ENCODE data around the gene ADSS2.
"Not testable (repeated sequence)": the region's sequence is repeated elsewhere in the genome, so short reads cannot be mapped to it uniquely, and the experiment has no call there.

ADSS2 gene

DNA sequence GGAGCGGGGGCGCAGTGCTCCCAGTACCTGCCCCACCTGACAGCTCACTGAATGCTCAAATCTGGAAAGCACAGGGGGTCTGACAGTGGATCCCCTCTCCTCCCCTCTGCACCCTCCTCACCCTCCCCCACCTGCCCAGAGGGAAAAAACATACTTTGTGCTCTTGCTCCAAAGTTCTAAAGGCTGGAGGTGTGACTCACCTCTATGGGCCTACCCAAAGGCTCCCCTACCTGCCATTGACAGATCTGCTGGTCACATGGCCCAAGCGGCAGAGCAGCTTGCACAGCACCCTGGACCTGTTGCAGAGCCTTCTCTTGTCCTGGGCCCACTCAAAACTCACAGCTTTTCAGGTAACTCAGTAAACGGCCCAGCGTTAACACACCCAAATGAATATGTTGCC lies 55.7 kb downstream of the ADSS2 start:
- no peak for DNase-seq (ENCODE audit: low read depth)

DNA sequence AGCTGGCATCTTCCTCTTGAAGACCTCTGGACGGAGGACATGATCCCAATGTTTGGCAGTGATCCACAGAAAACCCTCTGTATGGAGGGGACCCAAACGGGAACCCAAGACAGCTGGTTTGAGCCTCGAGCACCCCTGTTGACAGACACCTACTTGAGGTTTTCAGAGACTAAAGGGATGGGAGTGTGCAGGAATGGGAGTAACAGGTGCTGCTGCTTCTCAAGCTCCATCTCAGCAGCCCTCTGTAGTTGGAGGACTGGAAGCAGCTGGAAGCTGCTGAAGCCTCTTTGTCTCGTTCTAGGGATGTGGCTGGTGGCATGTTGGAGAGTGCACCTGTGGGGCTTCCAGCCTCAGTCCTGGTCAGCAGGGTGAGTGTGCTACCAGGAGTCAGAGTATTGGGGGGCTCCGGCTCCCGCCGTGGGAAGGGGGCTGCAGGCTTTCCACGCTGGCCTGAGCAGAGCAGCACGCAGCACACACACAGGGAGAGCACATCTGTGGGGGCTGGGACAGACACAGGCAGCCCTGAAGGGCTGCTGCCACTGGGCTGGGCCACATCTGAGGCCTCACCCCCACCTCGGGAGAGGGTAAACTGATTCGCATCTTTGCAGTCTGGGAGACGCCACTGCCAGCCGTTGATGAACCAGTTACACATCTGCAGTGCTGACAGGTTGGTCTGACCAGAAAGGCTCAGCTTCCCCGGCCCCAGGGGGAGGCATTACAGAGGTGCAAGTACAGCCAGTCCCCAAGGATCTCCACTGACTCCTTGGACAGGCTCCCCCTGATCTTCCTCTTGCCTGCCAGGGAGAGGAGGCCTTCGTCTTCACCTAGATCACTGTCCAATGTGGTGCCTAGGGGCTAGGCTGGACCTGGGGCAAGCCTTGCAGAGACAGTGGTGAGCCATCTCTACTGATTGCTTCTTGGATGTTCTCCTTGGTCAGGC lies 56.6 kb downstream of the ADSS2 start:
- DNase-seq (ENCODE audit: low read depth), result no peak

DNA sequence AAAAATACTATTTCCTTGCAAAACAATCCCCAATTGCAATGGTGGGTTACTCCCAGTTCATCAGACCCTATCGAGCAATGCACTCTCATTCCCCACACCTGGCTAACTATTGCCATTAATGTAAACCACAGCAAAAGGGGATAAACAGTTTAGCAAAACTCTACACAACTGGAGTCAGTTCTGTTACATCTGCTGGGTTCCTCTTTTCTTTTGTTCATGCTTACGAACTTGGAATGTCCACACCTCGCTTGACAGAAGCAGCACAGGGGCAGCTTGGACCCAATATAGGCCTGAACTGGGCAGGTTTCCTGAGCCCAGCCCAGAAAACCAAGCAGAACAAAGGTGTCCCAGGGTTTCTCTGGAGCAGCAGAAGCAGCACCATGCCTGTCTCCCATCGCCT lies 57.4 kb downstream of the ADSS2 start:
- no peak for DNase-seq (ENCODE audit: low read depth)

DNA sequence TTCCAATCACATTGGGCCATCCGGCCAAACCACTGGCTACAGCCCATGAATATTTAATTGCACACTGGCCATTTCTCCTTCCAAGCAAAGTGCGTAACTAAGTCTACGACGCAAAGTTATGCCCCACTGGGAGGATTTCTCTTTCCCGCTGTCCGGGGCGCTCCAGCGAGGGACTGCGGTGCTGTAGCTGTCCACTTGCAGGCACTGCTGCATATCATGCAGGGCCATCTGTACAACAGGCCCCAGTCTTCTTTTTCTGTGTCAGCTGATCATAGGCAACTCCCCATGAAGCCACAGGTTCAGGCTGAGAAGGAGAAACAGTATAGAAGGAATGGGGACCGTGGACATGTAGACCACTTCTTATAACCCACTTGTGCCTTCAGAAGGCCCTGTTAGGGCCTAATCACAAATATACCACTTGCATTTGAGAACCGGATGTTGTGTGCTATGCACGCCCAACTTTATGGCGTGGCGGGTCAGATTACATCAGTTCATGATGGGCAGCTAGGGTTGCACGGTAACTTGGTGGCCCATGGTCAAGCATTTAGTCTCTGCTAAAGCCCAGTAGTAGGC lies 58.0 kb downstream of the ADSS2 start:
- no peak for DNase-seq (ENCODE audit: low read depth)

DNA sequence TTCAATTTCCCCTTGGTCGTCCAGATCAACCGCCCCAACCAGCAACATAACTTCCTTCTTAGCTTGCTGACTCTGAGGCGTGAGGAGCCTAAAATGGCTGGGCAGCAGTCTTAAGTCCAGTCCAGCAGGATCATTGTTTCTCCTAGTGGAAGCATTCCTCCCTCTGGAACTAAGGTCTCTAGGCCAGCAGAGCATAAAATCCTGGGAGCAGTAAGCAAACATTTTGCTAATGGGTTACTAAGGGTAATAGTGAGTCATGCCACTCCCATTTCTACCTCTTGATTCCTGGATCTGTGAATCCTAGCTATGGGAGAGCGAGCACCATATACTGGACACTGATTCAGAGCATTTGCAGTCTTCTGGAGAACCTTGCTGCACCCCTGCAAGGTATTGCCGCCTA lies 59.9 kb downstream of the ADSS2 start:
- DNase-seq (ENCODE audit: low read depth), result no peak

DNA sequence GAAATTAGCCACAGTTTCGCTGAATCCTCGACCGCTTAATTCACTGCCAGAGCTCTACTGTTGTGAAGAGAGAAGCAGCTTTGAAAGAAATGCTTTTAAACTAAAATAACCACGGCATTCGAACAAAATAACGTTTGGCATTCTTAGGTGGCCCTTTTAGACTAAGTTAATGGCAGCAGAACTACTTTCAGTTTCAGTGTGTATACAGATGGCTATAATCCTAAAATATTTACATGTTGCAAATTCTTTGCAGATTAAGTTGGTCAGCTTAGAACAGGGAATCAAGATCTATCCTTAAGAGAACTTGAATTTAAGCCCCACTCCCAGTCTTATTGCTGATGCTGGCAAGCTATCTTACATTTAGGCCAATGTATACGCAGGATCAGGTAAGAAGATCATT lies 62.7 kb downstream of the ADSS2 start:
- DNase-seq (ENCODE audit: low read depth), result peak; percentile 18

DNA sequence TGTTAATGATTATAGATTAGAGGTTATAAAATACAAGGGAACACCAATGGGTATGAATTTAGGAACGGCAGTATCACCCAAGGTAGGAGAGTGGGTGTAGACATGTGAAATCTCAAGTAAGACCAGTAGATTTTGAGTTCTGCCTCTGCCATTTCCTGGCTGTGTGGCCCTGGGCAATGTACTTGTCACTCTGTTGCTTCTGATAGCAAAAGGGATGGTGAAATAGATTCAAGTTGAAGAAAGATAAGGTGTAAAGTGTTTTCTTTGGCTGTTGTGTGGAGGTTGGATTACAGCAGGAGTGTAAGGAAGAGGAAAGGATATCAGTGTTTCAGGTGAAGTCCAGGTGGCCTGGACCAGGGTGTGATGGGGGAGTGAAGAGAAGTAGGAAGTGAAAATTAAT lies 64.3 kb downstream of the ADSS2 start:
- no peak for DNase-seq (ENCODE audit: low read depth)

DNA sequence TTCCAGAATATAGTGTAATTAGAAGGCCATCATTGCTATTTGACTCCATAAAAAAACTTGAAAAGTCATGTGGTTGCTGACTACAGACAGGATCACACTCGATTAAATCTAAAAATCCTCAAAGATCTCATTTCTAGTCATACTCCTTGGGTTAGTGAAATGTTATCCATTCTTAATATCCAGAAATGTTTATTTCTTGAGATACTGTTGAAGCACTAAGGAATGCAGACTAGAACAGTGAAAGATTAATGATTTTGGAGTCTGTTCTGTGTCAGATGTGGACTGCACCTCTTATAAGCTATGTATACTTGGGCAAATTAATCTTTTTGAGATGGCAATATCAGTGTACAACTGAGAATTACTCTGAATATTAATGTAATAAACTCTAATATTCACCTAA lies 65.1 kb downstream of the ADSS2 start:
- DNase-seq (ENCODE audit: low read depth), result no peak

DNA sequence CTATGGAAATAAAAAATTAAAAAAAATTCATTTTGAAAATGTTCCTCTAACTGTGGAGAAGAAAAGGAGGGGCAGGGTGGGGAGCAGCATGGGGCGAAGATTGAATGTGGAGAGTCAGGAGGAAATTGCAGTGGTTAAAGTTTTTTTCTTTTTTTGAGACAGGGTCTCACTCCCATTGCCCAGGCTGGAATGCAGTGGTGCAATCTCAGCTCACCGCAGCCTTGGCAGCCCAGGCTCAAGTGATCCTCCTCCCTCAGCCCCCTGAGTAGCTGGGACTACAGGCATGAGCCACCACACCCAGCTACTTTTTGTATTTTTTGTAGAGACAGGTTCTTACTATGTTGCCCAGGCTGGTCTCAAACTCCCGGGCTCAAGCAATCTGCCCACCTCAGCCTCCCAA lies 67.6 kb downstream of the ADSS2 start:
- no peak for DNase-seq (ENCODE audit: low read depth)

DNA sequence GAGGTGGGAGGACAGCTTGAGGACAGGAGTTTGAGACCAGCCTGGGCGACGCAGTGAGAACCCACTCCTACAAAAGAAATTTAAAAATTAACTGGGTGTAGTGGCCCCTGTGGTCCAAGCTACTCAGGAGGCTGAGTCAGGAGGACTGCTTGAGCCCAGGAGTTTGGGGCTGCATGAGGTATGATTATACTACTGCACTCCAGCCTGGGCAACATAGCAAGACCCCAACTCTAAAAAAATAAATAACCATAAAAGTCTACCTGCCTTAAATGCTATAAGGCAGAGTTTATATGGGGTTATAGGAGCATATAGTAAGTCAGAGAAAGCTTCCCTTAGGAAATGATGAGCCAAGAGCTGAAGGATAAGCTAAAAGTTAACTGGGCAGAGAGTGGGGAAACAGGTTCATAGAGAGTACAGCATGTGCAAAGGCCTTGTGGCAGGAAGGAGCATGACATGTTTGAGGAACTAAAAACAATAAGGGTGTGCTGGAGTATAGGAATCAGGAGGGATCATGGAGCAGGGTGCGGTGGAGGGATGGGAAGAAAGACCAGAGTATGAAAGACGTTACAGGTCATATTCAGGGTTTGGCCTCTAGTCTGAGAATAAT lies 68.3 kb downstream of the ADSS2 start:
- DNase-seq (ENCODE audit: low read depth), result no peak

DNA sequence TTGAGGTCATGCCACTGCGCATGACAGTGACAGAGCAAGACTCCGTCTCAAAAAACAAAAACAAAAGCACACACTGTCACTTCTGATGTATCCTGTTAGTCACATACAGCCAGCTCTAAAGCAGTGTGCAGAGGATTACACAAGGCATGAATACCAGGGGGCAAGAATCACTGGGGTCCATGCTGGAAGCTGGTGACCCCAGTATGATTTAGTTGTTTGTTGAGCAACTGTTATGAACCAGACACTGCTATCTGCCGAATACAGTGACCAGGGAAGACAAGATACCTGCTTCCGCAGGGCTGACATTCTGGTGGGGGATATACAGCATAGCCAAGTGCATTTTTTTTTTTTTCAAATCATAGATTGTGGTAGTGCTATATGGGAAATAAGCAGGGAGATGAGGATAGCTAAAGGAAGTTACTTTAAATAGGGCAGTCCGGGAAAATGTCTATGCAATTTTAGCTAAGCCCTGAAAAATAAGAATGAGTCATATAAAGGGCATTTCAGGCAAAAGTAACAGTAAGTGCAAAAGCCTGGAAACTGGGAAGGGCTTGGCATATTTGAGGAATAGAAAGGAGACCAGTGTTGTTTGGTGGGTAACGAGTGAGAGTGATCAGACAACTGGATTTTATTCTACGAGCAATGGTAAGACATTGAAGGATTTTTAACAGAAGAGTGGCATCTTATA lies 69.7 kb downstream of the ADSS2 start:
- peak; percentile 10 for DNase-seq (ENCODE audit: low read depth)

DNA sequence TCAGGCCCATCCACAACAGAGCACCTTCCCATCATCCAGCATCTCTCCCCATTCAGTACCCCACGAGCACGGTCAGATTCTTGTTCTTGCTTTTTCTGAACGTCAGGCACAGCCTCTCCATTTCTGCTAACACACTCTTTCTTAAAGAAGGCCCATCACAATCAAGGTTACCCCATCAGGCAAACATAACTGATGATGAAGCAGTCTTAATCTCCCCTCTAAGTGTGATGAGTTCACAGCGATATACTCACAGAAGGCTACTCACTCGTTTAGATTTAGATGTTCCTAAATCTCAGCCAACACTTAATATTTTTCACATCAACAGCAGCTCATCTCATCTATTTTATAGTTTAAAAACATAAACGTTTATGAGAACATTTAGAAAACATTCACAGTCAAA lies 75.6 kb downstream of the ADSS2 start:
- DNase-seq (ENCODE audit: low read depth), result no peak

DNA sequence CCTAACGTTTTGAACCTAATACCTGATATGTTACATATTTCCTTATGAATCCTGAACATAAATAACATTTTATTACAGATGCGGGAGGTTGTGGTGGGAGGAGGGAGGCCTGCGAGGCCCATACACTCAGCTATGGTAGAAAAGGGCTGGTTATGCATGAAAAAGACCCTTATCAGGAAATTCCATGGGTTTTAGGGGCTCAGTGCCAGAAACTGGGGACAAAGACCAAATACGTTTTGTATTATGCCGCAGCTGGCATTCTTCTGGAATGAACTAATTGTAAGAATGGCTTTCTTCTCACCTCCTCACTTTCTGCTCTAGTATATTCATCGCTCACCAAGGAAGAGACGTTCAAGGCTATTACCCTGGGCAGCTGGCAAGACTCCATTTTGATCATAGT lies 76.7 kb downstream of the ADSS2 start:
- DNase-seq (ENCODE audit: low read depth), result no peak

DNA sequence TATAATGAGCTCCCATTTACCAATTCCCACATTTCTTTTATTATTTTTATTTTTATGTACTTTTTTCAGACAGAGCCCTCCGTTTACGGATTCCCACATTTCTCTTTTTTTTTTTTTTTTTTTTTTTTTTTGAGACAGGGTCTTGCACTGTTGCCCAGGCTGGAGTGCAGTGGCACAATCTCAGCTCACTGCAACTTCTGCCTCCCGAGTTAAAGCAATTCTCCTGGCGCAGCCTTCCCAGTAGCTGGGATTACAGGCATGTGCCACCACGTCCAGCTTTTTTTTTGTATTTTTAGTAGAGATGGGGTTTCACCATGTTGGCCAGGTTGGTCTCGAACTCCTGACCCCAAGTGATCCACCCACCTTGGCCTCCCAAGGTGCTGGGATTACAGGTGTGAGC lies 77.2 kb downstream of the ADSS2 start:
- DNase-seq (ENCODE audit: low read depth), result not testable (repeated sequence)

DNA sequence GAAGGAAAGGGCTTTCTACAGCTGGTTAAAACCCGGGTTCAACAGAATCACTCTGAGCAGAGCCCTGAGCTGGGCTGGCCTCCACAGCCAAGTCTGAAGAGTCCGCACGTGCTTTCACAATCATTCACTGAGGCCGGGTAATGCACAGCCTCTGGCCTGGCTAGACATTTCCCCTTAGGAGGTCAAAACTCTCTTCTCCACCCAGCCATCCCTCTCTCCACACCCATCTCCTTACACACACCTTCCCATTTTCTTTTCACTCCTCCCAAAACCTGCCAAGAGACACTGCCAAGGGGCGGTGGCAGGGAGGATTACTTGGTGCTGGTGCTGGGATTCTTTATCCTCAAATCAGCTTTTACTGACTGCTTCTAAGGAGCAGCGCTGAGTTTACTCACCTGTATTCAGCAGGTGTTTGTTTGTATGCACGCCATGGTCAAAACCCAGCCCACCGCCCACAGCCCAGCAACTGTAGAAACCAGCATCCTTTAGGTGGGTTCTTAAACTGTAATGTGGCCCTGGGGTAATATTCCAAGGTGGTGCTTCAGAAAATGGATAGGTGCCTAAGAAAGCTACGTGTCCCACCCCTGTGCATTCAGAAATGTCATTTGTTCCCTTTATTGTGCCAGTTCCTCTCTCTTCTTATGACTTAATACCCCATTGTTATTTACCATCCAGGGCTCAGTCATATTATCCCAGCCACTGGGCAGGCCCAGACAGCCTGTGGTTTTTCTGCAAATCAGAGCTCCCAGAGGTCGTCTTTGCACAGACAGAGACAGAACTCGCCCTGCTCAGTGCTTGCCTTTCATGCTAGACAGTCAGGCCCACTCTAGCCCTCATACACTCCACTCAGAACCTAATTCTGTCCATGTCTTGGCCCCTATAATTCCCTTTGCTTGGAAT lies 80.2 kb downstream of the ADSS2 start:
- no peak for DNase-seq (ENCODE audit: low read depth)

DNA sequence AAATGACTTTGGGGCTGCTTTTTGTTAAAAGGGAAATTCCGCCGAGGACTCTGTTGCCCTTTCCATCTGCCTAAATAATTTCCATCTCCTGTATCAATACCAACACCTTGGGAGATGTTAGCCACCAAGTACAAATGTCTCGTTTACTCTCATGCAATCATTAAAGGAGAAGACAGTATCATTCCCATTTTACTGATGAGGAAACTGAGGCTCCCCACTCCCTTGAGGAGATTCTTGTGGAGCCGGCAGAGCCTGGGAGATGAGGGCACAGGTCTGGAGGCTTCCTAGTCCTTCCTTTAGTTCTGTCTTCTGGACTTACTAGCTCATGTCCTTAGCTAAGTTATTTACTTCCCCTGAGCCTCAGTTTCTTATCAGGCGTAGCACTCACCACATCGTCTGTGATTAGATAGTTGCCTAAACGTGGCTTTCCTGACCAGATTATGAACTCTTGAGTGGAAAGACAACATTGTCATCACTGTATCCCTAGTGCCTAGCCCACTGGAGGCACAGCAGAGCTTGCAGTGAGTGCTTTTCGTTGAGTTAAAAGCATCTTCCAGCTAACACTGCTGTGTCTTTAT lies 81.6 kb downstream of the ADSS2 start:
- no peak for DNase-seq (ENCODE audit: low read depth)

DNA sequence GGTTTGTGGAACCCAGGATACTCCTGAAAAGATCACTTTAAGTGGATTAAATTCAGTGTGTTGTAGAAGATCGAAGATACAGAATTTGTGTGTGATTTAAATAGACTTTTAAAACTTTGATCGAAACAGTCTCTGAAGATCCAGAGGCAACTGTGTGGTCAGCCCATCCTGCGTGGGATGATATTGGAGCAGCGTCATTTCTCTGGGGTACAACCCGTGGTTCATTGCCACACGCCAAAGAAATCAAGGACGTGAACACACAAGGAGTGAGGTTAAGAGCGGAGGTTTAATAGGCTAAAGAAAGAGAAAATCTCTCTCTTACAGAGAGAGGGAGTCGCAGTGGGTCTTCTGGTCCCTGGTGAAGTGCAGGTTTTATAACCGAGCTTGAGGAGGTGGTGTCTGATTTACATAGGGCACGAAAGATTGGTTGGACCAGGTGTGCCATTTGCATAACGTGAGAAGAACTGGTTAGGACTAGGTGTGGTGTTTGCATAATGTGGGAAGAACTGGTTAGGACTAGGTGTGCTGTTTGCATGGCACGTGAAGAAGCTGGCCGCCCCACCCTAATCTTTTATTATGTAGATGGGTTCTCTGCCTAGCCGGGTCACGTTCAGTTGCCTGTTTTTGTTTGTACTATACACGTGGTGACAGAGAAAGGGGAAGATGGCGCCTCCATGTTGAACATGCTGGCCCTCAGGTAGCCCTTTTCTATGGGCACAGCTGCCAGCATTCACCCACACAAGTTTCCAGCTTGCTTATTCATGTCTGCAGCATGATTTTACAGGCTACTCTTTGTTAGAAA lies 82.3 kb downstream of the ADSS2 start:
- DNase-seq (ENCODE audit: low read depth), result no peak

DNA sequence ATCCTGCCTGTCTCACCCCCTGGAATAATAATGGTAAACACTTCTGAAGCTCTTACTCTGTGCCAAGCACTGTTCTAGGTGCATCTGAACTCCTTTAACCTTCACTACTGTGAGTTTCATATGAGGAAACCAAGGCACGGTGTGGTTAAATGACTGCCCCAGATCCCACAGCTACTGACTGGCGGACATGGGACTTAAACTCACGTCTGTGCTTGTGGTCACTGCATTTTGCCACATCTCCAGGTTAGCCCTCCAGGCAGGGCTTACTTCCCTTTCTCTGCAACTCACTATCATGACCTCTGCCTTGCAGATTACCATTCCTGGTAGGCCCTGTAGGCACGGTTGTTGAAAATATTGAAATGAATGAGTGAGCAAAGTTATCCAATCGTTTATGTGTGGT lies 83.4 kb downstream of the ADSS2 start:
- DNase-seq (ENCODE audit: low read depth), result no peak

DNA sequence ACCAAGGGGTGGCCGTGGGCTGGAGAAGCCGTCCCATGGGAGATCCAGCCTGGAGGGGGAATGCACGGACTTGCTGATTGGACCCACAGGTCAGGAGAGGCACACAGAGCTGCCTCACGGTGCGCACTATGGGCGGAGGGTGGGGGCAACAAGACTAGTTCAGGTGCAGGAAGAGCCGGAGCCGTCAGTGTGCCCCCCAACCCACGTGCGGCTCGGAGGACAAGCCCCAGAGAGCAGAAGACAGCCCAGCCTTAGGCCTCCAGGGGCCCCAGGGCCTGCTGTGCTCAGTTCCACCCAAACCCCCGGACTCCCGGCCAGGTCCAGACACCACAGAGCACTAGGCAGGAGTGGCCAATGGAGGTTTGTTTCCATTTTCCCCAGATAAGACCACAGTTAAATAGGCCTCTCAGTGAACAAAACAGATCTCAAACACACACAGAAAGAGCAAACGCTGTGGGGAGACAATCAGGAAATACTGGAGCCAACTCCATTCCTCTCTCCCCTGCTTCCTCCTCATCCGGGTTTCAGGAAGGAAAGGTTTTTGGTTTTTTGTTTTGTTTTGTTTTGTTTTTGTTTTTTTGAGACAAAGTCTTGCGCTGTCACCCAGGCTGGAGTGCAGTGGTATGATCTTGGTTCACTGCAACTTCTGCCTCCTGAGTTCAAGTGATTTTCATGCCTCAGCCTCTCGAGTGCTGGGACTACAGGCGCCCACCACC lies 84.2 kb downstream of the ADSS2 start:
- no peak for DNase-seq (ENCODE audit: low read depth)

DNA sequence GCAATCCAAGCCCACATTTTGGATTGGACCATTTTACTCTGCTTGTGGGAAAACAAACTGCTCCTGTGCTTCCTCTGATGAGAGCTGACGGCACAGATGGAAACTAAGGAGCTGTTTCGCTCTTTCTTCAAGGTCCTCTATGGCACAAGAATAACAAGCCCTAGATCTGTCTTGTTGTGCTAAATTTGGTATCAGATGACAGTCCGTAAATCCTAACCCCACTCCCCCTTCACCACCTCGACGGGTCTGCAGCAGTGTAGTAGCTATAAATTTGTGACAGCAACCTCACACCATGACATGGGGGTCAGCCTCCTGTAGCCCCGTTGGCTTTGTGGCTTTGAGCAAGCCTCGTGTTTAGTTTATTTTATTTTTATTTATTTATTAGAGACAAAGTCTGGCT lies 85.9 kb downstream of the ADSS2 start:
- DNase-seq (ENCODE audit: low read depth), result no peak

Data from fibroblast of the conjunctiva (primary cell).